ENCODE data around the gene PSMD7. TPM values are rescaled to one million over a fixed set of nuclear protein-coding genes. Genes with fewer than 3 reads are reported as not detected.

Gene PSMD7
- total RNA-seq, 1 experiment from 2014 or later = 152 TPM

DNA sequence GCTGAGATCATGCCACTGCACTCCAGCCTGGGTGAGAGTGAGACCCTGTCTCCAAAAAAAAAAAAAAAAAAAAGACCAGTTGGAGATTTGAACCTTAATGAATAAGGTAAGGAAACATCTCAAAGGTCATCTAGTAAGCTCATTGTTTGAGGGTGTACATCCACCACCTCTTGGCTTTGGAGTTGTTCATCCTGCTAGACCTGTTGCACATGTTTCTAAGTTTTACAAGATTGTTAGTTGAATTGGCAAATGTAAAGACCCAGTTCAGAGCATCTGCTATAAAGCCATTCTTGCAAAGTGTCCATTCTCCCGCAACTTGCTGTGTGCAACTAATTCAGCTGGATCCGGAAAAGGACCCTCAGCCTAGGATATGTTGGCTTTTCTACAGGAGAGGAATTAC lies 1.5 kb downstream of the PSMD7 start:
- CTCF ChIA-PET = interaction anchor here (0.6 to 1.3 kb wide), 3 partner anchors 8 to 67 kb away, joined by 3 to 6 read pairs (median 4); no protein-coding TSS in a partner anchor
- Mint-ChIP-seq H3K9me3 (ENCODE audit: low read depth, unreplicated experiment) (no peaks in the 10 kb centered on the region), H3K36me3 (ENCODE audit: insufficient read depth, unreplicated experiment) (peaks cover 74% of the 10 kb centered on the region), H3K4me1 (ENCODE audit: low read depth, unreplicated experiment) (peaks cover 20% of the 10 kb centered on the region), H3K27me3 (ENCODE audit: unreplicated experiment) (no peaks in the 10 kb centered on the region), H3K4me3 (ENCODE audit: low read depth, unreplicated experiment) (peak overlapping the region; percentile 82), H3K27ac (ENCODE audit: unreplicated experiment) (peak overlapping the region; percentile 92)
- TF ChIP-seq, protein P1, sequence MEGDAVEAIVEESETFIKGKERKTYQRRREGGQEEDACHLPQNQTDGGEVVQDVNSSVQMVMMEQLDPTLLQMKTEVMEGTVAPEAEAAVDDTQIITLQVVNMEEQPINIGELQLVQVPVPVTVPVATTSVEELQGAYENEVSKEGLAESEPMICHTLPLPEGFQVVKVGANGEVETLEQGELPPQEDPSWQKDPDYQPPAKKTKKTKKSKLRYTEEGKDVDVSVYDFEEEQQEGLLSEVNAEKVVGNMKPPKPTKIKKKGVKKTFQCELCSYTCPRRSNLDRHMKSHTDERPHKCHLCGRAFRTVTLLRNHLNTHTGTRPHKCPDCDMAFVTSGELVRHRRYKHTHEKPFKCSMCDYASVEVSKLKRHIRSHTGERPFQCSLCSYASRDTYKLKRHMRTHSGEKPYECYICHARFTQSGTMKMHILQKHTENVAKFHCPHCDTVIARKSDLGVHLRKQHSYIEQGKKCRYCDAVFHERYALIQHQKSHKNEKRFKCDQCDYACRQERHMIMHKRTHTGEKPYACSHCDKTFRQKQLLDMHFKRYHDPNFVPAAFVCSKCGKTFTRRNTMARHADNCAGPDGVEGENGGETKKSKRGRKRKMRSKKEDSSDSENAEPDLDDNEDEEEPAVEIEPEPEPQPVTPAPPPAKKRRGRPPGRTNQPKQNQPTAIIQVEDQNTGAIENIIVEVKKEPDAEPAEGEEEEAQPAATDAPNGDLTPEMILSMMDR (IDR thresholded peaks at IDR 0.05; ENCODE audit: unreplicated experiment) = no peak
- TSS peak; percentile 27 for BruUV-seq (replicated peaks)
- DNase-seq = peak; percentile 26
- intact Hi-C loops (cut with micrococcal nuclease; ENCODE audit: unreplicated experiment) = no loop called here

DNA sequence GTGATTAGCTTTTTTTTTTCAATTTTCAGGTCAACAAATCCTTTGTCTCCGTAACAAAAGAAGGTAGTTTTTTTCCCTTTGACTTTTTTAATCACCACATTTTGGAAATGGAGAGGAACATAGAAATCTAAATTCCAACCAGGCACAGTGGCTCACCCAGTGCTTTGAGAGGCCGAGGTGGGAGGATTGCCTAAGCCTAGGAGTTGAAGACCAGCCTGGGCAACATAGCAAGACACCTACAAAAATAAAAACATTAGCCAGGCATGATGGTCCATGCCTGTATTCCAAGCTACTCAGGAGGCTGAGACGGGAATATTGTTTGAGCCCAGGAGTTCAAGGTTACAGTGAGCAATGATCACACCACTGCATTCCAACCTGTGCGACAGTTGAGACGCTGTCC lies 5.7 kb downstream of the PSMD7 start:
- CTCF ChIA-PET = no interaction called here
- Mint-ChIP-seq H3K4me3 (ENCODE audit: low read depth, unreplicated experiment) (no peak overlapping the region), H3K27me3 (ENCODE audit: unreplicated experiment) (no peaks in the 10 kb centered on the region), H3K9me3 (ENCODE audit: low read depth, unreplicated experiment) (no peaks in the 10 kb centered on the region), H3K36me3 (ENCODE audit: insufficient read depth, unreplicated experiment) (peaks cover 97% of the 10 kb centered on the region), H3K4me1 (ENCODE audit: low read depth, unreplicated experiment) (no peaks in the 10 kb centered on the region), H3K27ac (ENCODE audit: unreplicated experiment) (no peak overlapping the region)
- intact Hi-C loops (cut with micrococcal nuclease; ENCODE audit: unreplicated experiment) = no loop called here
- no peak for DNase-seq
- TF ChIP-seq, protein P1 (IDR thresholded peaks at IDR 0.05; ENCODE audit: unreplicated experiment) = no peak
- BruUV-seq (replicated peaks) = no TSS peak

DNA sequence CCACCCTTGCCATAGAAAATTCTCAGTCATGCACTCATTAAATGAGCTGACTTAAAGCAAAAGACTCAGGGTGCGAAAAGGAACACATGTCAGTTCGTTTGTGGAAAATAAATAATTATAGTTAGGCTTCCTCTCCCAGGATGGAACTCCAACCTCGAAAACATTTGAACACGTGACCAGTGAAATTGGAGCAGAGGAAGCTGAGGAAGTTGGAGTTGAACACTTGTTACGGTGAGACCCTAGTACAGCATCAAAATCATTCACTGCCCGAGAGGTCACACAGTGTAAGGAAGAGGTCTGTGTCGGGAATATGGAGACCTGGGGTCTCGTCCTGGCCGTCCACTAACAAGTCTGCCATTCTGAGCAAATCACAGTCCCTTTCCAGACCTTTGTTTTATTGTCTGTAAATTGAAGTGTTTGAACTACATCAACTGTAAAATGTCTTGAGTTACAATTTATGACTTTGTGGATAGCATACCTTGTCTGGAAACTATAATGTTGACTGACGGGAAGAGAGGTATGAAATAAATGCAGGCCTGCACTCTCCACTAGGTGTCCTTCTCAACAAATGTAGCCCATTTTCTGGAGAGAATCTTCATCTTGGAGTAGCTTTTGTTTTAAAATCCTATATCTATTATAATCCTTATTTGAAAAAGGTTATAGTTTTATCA lies 7.7 kb downstream of the PSMD7 start:
- Mint-ChIP-seq H3K4me1 (ENCODE audit: low read depth, unreplicated experiment) (no peaks in the 10 kb centered on the region), H3K27ac (ENCODE audit: unreplicated experiment) (no peak overlapping the region), H3K9me3 (ENCODE audit: low read depth, unreplicated experiment) (no peaks in the 10 kb centered on the region), H3K27me3 (ENCODE audit: unreplicated experiment) (no peaks in the 10 kb centered on the region), H3K4me3 (ENCODE audit: low read depth, unreplicated experiment) (no peak overlapping the region), H3K36me3 (ENCODE audit: insufficient read depth, unreplicated experiment) (peaks cover 82% of the 10 kb centered on the region)
- TF ChIP-seq, protein P1 (IDR thresholded peaks at IDR 0.05; ENCODE audit: unreplicated experiment) = peak; percentile 28
- CTCF ChIA-PET = no interaction called here
- no TSS peak for BruUV-seq (replicated peaks)
- intact Hi-C loops (cut with micrococcal nuclease; ENCODE audit: unreplicated experiment) = no loop called here
- DNase-seq = no peak

DNA sequence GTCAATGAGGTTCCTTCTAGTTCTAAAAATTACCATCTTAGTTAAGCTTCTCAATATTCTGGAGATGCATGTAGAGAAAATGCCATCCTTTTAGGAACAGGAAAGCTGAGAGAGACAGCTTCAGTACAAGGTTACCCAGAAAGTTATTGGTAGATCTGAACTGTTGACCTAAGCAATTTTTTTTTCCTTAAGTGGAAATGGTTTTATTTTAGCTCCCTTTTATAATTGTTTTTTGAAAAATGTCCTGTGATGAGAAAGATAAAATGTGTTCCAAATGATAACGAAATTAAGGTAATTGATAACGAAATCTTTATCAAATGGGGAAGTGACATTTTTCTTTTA lies 8.2 kb downstream of the PSMD7 start:
- intact Hi-C loops (cut with micrococcal nuclease; ENCODE audit: unreplicated experiment) = no loop called here
- Mint-ChIP-seq H3K27ac (ENCODE audit: unreplicated experiment) (no peak overlapping the region), H3K9me3 (ENCODE audit: low read depth, unreplicated experiment) (no peaks in the 10 kb centered on the region), H3K4me3 (ENCODE audit: low read depth, unreplicated experiment) (no peak overlapping the region), H3K27me3 (ENCODE audit: unreplicated experiment) (no peaks in the 10 kb centered on the region), H3K4me1 (ENCODE audit: low read depth, unreplicated experiment) (no peaks in the 10 kb centered on the region), H3K36me3 (ENCODE audit: insufficient read depth, unreplicated experiment) (peaks cover 76% of the 10 kb centered on the region)
- BruUV-seq (replicated peaks) = no TSS peak
- DNase-seq = no peak
- TF ChIP-seq, protein P1 (IDR thresholded peaks at IDR 0.05; ENCODE audit: unreplicated experiment) = no peak
- CTCF ChIA-PET = no interaction called here
